Sigmoid colon (tissue), 7 donors: ENCODE results near the gene SPRYD3. TPM values are rescaled to one million over a fixed set of nuclear protein-coding genes. Genes with fewer than 3 reads are reported as not detected.

Experiments used
- DNase-seq: peaks from one replicate; pipeline ENCODE4 v3.0.0-alpha.2; 2019
- H3K27ac ChIP-seq, 4 donors: fragments of 200-600 bp; sonication (generic); one replicate each; pipeline ENCODE4 v1.5.1; 2016 to 2019; ENCODE audit warnings: mild to moderate bottlenecking in 1 of 4
- H3K27me3 ChIP-seq, 3 donors: fragments of 200-600 bp; sonication (generic); one replicate each; pipeline ENCODE4 v1.5.1; 2019; ENCODE audit warnings: mild to moderate bottlenecking in 1 of 3
- H3K36me3 ChIP-seq, 4 donors: fragments of 200-600 bp; sonication (generic); one replicate each; pipeline ENCODE4 v1.5.1; 2016 to 2019
- H3K4me1 ChIP-seq, 4 donors: fragments of 200-600 bp; sonication (generic); one replicate each; pipeline ENCODE4 v1.5.1; 2017 to 2019
- H3K4me3 ChIP-seq, 4 donors: fragments of 200-600 bp; sonication (generic); one replicate each; pipeline ENCODE4 v1.5.1; 2017 to 2019; ENCODE audit warnings: mild to moderate bottlenecking in 2 of 4, moderate library complexity in 1 of 4
- H3K9me3 ChIP-seq, 4 donors: fragments of 200-600 bp in 3 of 4; sonication (generic) in 3 of 4; one replicate each; pipeline versions ENCODE4 v1.5.1 to v1.6.1; 2013 to 2019
- CTCF ChIP-seq, 4 experiments: fragments of 450-650 bp in 3 of 4; fragments of 200-600 bp in 1 of 4; IDR thresholded peaks; one replicate each; pipeline ENCODE4 v1.5.1; 2016 to 2019; ENCODE audit warnings: antibody characterized with exemption in 4 of 4, mild to moderate bottlenecking in 3 of 4, moderate library complexity in 2 of 4
- EP300 ChIP-seq, 4 donors: sonication (generic); formaldehyde crosslinking; IDR thresholded peaks; one replicate each; pipeline ENCODE4 v1.6.1; 2017; ENCODE audit warnings: antibody characterized with exemption in 4 of 4
- POLR2A ChIP-seq, 2 donors: fragments of 450-650 bp; IDR thresholded peaks; one replicate each; pipeline ENCODE4 v1.6.1; 2016; ENCODE audit warnings: antibody characterized with exemption in 2 of 2, mild to moderate bottlenecking in 2 of 2, moderate library complexity in 2 of 2
- POLR2AphosphoS5 ChIP-seq, 4 donors: sonication (generic); formaldehyde crosslinking; IDR thresholded peaks; one replicate each; pipeline ENCODE4 v1.6.1; 2017; ENCODE audit warnings: antibody characterized with exemption in 4 of 4
- WGBS, 2 donors: extraction: QIAGEN DNeasy Blood & Tissue Kit; methylation state at CpG; one replicate each; pipeline ENCODE4 v1.1.7; 2013; 5-methylcytosine and 5-hydroxymethylcytosine counted together
- intact Hi-C: fragments of 100-400 bp; cut with DNase I; formaldehyde crosslinking; loops from one replicate; pipeline ENCODE4 v1.15.1; 2023
- polyA plus RNA-seq, 3 donors: library from polyadenylated mRNA; stranded (reverse); fragments of 200-250 nt; gene quantifications; one replicate each; pipeline ENCODE4 v1.2.3, GENCODE V29; 2013
- total RNA-seq, 4 donors: library from RNA; depleted of rRNA; stranded (reverse); fragments of >200 nt; gene quantifications; one replicate each; pipeline ENCODE4 v1.1.0, GENCODE V29; 2016
- donor health status: healthy with polysubstance abuse.
- donor health status: Bipolar disorder and iron deficiency.
- donor health status: healthy.

The SPRYD3 gene
- total and polyA plus RNA-seq, 7 donors: 20.1 to 41.4 (median 32.9) TPM

- peak; percentile 12 to 58 (median 50) for TF ChIP-seq POLR2AphosphoS5 (IDR thresholded peaks at IDR 0.05)
- no peak for TF ChIP-seq POLR2A (IDR thresholded peaks at IDR 0.05)
- TF ChIP-seq EP300 (IDR thresholded peaks at IDR 0.05): no peak
- no peak for TF ChIP-seq CTCF (IDR thresholded peaks at IDR 0.05)
- Histone ChIP-seq H3K36me3 (peaks cover 3 to 90% (median 21%) of the 10 kb centered on the region in 4 donors), H3K4me1 (peaks cover 0 to 71% (median 51%) of the 10 kb centered on the region in 4 donors), H3K27ac (peak overlapping the region; percentile 64 to 83 (median 66)), H3K9me3 (no peaks in the 10 kb centered on the region), H3K27me3 (no peaks in the 10 kb centered on the region), H3K4me3 (no peak overlapping the region)
- WGBS, 2 donors: 72 to 79% methylated on average over 13 of the region's 13 CpGs
- intact Hi-C loops: no loop called here
- peak; percentile 92 for DNase-seq
Observed at GRCh38 chr12:53063708-53064612, 15.2 kb downstream of the SPRYD3 start.

GRCh38 chr12:53062977-53063707, 16.0 kb downstream of the SPRYD3 start:
- H3K36me3 ChIP-seq: peaks cover 3 to 93% (median 20%) of the 10 kb centered on the region in 4 donors
- TF ChIP-seq POLR2A (IDR thresholded peaks at IDR 0.05): no peak
- TF ChIP-seq POLR2AphosphoS5 (IDR thresholded peaks at IDR 0.05): no peak
- TF ChIP-seq CTCF (IDR thresholded peaks at IDR 0.05): no peak
- no peak for TF ChIP-seq EP300 (IDR thresholded peaks at IDR 0.05)
- no peak for DNase-seq
- intact Hi-C loops: no loop called here
- H3K27ac ChIP-seq: peak overlapping the region; percentile 44 to 83 (median 65)
- H3K9me3 ChIP-seq: no peaks in the 10 kb centered on the region
- WGBS, 2 donors: 86 to 87% methylated on average over 14 of the region's 14 CpGs
- no peak overlapping the region for H3K4me3 ChIP-seq
- no peaks in the 10 kb centered on the region for H3K27me3 ChIP-seq
- peaks cover 0 to 67% (median 51%) of the 10 kb centered on the region in 4 donors for H3K4me1 ChIP-seq

DNA sequence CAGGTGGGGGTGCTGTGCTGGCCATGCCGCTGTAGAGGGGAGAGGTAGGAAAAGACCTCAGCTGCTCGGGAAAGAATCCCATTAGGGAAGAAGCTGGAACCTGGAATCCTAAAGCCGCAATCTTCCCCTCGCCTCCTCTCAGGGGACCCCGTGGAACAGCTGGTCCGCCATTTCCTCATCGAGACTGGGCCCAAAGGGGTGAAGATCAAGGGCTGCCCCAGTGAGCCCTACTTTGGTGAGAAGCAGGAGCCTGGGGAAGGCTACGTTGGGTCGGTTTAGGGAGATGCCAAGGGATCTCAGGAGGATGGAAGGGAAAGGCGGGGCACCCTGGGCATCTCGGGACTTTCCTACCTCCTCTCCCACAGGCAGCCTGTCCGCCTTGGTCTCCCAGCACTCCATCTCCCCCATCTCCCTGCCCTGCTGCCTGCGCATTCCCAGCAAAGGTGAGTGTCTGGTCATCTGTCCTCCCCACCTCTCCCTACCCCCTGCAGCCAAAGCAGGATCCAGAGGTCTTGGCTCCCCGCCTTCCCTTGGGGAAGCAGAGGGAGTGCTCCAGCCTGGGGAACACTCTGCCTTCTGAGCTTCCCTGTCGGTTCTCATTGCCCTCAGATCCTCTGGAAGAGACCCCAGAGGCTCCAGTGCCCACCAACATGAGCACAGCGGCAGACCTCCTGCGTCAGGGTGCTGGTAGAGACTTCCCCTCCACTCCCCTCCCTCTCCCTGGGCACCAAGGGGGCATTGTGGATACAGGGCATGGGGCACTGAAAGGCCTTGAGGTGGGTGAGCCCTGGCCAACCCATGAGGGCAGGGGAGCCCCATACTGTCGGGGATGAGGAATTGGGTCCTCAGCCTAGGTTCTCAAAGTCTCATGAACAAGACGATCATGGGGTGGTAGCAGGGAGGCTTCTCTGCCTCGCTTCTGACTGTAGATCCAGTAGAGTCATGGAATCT, 16.9 kb downstream of the SPRYD3 start:
- H3K27me3 ChIP-seq: no peaks in the 10 kb centered on the region
- WGBS, 2 donors: 53 to 75% methylated on average over 20 of the region's 20 CpGs
- H3K9me3 ChIP-seq: no peaks in the 10 kb centered on the region
- intact Hi-C loops: no loop called here
- no peak for DNase-seq
- TF ChIP-seq CTCF (IDR thresholded peaks at IDR 0.05): no peak
- peak in 1 of 4 donors; percentile 4 for TF ChIP-seq POLR2AphosphoS5 (IDR thresholded peaks at IDR 0.05)
- no peak for TF ChIP-seq EP300 (IDR thresholded peaks at IDR 0.05)
- no peak for TF ChIP-seq POLR2A (IDR thresholded peaks at IDR 0.05)
- peaks cover 3 to 93% (median 18%) of the 10 kb centered on the region in 4 donors for H3K36me3 ChIP-seq
- H3K4me1 ChIP-seq: peaks cover 0 to 67% (median 51%) of the 10 kb centered on the region in 4 donors
- peak overlapping the region; percentile 7 to 83 (median 55) for H3K27ac ChIP-seq
- no peak overlapping the region for H3K4me3 ChIP-seq

- DNase-seq: peak; percentile 72
- 16 to 66% methylated on average over 5 of the region's 5 CpGs for WGBS, 2 donors
- TF ChIP-seq POLR2A (IDR thresholded peaks at IDR 0.05) (no peak), CTCF (IDR thresholded peaks at IDR 0.05) (peak in 1 of 4 experiments; percentile 6)
Observed at GRCh38 chr12:53061404-53062010, 17.7 kb downstream of the SPRYD3 start.

More at GRCh38 chr12:53061404-53062010, 17.7 kb downstream of the SPRYD3 start:
- Histone ChIP-seq H3K27me3 (no peaks in the 10 kb centered on the region), H3K27ac (peak overlapping the region; percentile 7 to 83 (median 55)), H3K9me3 (no peaks in the 10 kb centered on the region), H3K4me1 (peaks cover 0 to 66% (median 51%) of the 10 kb centered on the region in 4 donors), H3K4me3 (no peak overlapping the region), H3K36me3 (peaks cover 3 to 95% (median 17%) of the 10 kb centered on the region in 4 donors)
- intact Hi-C loops: no loop called here
